Measurements from ENCODE around the gene PWWP2B.

The PWWP2B gene

DNA sequence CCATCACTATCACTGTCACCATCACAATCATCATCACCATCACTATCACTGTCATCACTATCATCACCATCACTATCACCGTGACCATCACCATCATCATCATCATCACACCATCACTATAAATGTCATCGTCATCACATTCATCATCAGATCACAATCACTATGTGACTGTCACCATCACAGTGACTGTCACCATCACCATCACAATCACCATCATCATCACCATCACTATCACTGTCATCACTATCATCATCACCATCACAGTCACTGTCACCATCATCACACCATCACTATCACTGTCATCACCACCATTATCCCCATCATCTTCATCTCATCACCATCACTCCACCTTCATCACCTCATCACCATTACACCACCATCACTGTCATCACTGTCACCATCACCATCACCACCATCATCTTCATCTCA is 31.0 kb downstream of the PWWP2B start:
- H3K4me1 Mint-ChIP-seq, result peaks cover 32% of the 10 kb centered on the region
- no peaks in the 10 kb centered on the region for H3K9me3 Mint-ChIP-seq
- DNase-seq, result no peak
- peaks cover 1% of the 10 kb centered on the region for H3K27me3 Mint-ChIP-seq (ENCODE audit: low read depth, poor library complexity)
- H3K4me3 Mint-ChIP-seq, result no peak overlapping the region
- no peak for TF ChIP-seq CTCF (IDR thresholded peaks at IDR 0.05)
- no peaks in the 10 kb centered on the region for H3K36me3 Mint-ChIP-seq (ENCODE audit: low read depth)
- no peak overlapping the region for H3K27ac Mint-ChIP-seq

DNA sequence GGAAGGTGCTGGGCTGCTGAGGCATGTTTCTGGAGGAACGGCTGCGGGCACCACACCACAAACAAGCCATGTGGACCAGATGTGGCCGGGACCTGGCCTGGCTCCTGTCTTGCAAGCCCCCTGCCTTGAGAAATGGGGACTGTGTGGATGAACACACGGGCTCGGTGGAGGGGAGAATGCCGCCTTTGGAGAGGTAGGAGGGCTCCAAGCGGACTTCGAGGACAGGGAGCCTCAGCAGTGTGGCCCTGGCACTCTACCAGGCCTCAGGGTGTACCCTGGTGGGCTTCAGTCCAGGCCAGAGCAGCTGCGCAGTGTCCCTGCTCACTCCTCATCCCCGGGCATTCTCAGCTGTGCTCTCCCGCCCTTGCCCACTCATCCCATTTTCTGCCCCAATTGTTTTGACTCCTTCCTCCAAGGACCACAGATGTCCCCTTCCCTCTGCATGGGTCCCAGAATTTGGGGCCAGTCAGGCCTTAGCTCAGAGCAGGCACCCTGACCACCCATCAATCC is 31.5 kb downstream of the PWWP2B start:
- H3K4me1 Mint-ChIP-seq, result peaks cover 26% of the 10 kb centered on the region

GRCh38 chr10:132429281-132430230 is 32.6 kb downstream of the PWWP2B start:
- no peak for TF ChIP-seq CTCF (IDR thresholded peaks at IDR 0.05)
- no peaks in the 10 kb centered on the region for H3K36me3 Mint-ChIP-seq (ENCODE audit: low read depth)
- H3K4me3 Mint-ChIP-seq, result no peak overlapping the region
- H3K9me3 Mint-ChIP-seq, result no peaks in the 10 kb centered on the region
- peaks cover 20% of the 10 kb centered on the region for H3K4me1 Mint-ChIP-seq
- no peak for DNase-seq
- H3K27me3 Mint-ChIP-seq (ENCODE audit: low read depth, poor library complexity), result no peaks in the 10 kb centered on the region
- H3K27ac Mint-ChIP-seq, result no peak overlapping the region

More for the DNA sequence above, 31.5 kb downstream of the PWWP2B start:
- H3K4me3 Mint-ChIP-seq, result no peak overlapping the region
- no peaks in the 10 kb centered on the region for H3K36me3 Mint-ChIP-seq (ENCODE audit: low read depth)
- H3K9me3 Mint-ChIP-seq, result no peaks in the 10 kb centered on the region
- no peak for DNase-seq
- H3K27ac Mint-ChIP-seq, result no peak overlapping the region
- H3K27me3 Mint-ChIP-seq (ENCODE audit: low read depth, poor library complexity), result no peaks in the 10 kb centered on the region
- TF ChIP-seq CTCF (IDR thresholded peaks at IDR 0.05), result no peak

DNA sequence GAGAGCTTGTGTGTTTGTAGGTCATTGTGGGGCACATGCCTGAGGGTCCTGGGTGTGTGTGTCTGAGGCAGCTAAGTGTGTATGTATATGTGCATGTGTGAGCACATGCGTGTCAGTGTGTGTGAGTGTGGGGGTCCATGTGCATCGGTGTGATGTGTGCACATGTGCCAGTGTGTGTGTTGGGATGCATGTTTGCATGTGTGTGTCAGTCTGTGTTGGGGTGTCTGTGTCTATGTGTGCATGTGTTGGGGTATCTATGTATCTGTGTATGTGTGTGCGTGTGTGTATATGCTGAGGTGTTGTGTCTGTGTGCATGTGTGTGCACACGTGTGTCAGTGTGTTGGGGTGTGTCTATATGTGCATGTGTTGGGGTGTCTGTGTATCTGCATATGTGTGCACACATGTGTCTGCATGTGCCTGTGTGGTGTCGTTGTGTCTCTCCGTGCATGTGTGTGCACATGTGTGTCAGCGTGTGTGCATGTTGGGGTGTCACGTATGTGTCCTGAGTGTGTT is 33.3 kb downstream of the PWWP2B start:
- Mint-ChIP-seq H3K27ac (peak overlapping the region; percentile 6), H3K36me3 (ENCODE audit: low read depth) (no peaks in the 10 kb centered on the region), H3K4me1 (peaks cover 18% of the 10 kb centered on the region), H3K4me3 (no peak overlapping the region), H3K9me3 (no peaks in the 10 kb centered on the region), H3K27me3 (ENCODE audit: low read depth, poor library complexity) (no peaks in the 10 kb centered on the region)
- no peak for DNase-seq
- TF ChIP-seq CTCF (IDR thresholded peaks at IDR 0.05), result no peak

- Mint-ChIP-seq H3K4me3 (no peak overlapping the region), H3K27ac (no peak overlapping the region), H3K36me3 (ENCODE audit: low read depth) (no peaks in the 10 kb centered on the region), H3K4me1 (peaks cover 18% of the 10 kb centered on the region), H3K27me3 (ENCODE audit: low read depth, poor library complexity) (no peaks in the 10 kb centered on the region), H3K9me3 (no peaks in the 10 kb centered on the region)
- DNase-seq, result no peak
- no peak for TF ChIP-seq CTCF (IDR thresholded peaks at IDR 0.05)
Observed at GRCh38 chr10:132430861-132431271, 33.9 kb downstream of the PWWP2B start.

All from nephron progenitor cell (in vitro differentiated cells).